ENCODE data around the gene FGF5.
"Not testable (repeated sequence)": the region's sequence is repeated elsewhere in the genome, so short reads cannot be mapped to it uniquely, and the experiment has no call there.

The FGF5 gene

DNA sequence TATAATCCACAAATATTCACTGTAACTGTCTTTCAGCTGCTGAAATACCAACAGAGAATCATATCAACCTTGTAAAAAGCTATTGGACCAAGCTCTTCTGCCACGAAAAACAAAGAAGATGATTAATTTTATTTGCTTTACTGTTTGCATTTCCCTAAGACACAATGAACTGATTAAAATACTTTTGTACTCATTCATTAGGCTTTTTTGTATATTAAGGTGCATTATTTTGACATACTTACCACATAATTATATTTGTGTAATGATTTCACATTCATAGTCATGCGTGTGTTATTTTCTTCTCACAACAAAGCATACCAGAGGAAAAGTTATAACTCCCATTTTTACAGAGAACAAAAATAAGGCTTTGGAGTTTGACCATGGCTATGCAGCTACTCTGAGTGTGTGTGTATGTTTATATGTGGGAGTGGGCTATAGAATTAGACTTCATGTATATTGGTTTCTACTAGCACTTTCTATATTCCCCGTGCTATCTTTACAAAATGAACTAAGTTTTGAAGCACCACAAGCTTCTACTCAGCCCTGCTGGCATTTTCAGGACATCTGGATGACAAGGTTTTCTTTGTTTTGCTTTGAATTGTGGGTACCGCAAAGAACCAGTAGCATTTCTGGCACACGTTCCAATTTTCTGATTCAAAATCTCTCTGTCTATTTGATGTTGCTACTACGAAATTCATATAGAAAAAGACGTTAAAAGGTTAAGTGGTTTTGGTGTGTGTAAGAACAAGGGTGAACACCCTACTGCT, 11.0 kb upstream of the FGF5 start:
- no peak for DNase-seq

DNA sequence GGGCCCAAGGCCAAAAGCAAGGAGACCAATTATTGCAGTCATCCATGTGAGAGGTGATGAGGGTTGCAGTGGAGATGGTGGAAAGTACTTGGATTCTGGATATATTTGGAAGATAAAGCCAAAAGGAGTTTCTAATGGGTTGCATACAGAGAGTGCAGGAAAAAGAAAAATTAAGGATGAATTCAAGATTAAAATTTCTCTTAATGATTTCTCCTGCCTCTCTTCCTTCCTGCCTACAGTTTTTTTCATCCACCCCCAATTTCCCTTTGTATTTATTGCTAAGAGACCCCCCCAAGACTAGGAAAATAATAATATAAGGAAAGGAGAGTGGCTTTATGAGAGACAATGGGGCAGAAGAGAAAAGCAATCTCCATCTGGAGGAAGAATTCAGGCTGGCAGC, 8.6 kb upstream of the FGF5 start:
- no peak for DNase-seq

DNA sequence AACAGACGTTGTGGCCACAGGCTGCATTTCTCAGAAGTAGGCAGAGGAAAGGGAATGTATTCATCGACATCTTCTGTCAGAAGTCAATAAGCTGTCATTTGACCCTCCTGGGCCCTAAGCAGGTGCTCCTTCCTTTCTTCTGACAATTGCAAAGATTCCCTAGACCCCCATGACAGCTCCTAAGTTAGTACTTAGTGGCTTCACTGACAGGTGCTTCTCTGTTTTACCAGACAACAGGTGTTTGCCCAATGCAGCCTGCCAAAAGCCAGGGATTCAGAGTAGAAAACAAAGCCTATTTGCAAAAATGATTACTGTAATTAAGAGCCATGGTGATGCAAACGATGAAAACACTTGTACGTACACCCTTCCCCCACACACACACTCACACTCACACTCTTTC, 7.5 kb upstream of the FGF5 start:
- DNase-seq, result no peak

DNA sequence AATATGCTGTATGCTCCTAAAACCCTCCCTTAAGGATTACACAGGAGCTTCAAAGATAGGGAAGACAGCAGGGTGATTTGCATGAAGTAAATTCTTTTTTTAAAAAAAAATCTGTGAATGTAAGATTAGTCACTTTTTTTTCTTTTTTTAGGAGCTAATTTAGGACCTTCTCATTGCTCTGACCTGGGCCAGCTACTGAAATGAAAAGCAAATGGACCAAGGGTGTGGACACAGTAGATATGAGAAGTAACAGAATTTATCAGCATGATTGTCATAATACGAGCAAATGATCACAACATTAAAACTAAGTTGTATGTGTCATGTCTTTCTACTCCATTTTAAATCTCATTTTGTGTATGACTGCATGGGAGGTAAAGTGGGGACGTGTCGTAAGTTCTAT, 6.6 kb upstream of the FGF5 start:
- no peak for DNase-seq

DNA sequence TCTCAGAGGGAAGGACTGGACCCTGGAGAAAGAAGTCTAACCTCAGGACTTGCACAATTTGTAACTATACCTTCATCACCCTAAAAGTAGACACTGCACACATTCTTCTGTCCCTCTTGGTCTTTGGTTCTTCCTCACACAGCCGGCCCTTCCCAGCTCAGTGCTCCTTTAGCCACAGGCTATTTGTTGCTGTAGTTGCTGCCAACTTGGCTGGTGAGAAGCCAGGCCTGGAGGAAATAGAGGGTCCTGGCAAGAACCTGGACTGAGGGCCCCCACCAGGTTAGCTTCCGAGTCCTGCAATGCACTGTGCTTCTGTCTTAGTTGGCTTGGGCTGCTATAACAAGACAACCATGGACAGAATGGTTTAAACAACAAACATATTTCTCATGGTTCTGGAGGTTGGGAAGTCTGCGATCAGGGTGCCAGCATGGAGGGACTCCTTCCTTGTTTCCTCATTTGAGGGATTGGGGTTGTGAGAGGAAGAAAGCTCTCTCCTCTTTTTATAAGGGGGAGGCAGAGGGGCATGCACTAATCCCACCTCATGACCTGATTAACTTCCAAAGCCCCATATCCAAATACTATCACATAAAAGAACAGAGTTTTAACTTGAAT, 4.4 kb upstream of the FGF5 start:
- no peak for DNase-seq

DNA sequence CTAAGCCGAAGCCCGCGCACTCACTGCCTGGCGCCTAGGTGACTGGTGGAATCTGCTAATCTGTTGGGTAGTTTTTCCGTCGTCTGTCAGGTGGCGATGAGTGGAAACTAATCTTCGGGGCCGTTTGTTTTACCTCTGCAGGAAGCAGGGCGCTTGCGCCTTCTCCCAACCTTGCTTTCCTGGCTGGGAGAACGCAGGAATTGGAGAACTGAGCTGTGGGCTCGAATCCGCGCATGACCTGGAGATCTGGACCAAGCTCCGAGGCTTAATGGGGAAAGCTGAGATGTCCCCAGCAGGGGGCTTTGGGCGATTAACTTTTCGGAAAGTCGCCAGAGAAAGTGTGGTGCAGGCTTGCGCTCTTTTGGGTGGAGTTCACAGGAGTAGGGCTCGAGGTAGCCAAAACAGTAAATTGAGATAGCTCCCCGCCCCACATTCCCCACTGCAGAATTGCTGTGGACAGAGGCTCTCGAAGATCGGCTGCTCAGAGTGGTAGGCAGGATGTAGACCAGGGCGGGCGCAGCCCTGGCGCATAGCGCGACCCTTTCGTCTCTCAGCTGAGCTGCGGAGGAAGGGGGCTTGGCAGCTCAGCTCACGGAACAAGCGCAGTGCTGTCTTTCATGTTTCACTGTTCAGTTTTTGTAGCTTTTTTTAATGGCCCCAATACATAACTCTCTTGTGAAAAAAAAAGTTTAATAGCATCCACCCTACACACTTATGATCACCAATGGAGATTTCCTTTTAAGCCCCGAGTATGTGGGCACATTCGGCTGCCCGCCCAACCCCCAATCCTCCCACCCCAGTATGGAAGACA, 2.7 kb upstream of the FGF5 start:
- DNase-seq, result no peak

DNA sequence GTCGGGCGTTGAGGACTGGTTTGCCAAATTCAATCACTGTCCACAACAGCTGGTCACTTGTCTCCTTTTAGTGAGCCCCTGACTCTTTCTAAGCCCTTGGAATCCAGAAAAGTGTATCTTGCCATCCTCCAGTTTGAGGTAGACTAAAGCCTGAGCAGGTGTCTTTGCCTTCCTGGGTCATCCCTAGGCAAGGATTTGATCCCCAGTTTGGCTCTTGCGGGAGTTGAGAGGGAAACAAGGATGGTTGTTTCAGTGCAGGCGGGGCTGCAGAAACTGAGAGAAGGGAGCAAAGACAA, 2.2 kb upstream of the FGF5 start:
- no peak for DNase-seq

DNA sequence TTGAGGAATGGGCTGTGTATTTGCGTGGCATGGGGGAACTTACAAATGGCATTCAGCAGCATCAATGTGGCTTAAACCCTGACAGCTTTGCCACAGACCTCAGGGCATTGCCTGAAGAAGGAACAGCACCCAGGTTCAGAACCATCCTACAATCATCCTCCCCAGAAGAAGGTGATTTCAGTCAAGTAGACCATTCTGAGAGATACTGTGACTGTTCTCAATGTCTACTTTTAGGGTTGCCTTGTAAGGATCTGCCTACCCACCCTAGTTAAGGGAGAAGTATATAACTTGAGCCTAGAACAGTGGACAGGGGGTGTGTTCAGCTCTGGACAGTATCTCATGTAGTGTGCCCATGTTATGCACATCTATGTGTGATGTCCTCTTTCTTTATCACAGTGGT, 1.6 kb upstream of the FGF5 start:
- DNase-seq, result no peak

DNA sequence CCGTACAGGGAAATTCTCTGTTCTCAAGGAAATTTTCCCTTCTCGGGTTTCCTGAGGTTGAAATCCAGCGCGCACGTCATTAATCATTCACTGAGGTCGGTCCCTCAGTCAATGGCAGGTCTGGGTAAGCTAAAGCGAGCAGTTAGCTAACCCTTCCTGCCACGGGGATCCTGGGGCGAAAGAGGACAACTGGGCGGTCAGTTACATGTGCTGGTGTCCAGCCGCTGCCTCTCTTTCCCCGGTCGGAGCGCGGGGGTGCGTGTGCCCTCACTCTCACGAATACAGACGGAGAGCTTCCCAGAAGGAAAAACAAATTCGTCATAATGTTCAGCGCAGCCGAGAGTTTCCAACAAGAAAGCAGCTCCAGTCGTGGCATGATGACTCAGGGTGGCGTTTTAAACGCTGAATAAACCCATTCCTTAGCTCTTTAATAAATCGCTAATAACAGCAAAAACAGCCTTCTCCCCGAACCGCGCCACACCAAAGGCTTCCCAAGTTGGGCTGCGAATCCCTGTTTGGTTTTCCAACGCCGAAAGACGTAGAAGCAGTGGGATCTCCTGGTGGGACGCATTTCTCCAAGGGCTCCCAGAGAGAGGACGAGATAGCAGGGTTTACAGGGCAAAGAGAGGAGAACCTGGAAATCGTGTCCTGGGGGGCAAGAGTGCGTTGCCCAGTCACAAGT, 752 bp upstream of the FGF5 start:
- DNase-seq, result no peak

DNA sequence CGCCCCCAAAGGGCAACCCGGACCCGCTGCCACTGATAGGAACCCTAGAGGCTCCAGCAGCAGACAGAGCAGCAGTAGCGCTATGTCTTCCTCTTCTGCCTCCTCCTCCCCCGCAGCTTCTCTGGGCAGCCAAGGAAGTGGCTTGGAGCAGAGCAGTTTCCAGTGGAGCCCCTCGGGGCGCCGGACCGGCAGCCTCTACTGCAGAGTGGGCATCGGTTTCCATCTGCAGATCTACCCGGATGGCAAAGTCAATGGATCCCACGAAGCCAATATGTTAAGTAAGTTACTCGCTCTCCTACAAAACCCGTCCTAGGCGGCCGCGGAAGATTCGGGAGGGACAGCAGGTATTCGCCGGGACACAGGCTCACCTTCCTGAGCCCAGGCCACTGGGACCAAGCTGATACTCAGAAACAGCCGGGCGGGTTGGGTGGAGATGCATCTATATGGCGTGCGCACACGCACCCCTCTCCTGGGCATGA, 477 bp downstream of the FGF5 start:
- DNase-seq, result no peak

DNA sequence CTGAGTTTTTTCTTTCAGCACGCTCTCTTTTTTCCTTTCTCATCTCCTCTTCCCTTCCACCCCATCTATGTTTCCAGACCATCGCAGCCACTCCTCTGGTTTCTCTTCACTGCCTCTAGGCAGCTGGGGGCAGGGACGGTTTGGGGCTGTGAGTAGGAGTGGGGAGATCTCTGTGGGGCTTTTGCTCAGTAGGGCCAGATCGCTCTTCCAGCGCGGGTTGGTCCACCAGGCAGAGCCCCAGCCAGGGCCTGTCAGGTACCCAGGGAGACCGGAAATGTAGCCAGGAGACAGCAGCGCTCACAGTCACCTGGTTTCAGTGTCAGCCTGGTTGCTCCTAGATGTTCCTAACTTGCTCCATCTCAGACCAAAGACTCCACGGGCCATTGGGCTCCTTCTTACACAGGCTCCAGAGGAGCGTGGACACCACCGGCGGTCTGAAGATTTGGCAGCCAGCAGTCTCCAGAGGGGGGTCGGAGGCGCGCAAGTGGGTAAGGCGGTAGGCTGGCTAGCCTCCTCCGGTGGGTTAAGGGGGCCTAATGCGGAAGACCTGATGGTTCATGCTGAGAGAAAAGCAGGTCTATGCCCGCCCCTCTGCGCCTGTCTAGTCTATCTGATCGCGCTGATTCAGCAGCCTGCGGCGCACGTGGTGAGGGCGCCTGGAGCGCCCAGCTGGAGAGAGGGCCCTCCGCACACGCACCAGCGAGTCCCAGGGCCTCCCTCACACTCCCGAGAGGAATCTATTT, 1.8 kb downstream of the FGF5 start:
- DNase-seq, result no peak

DNA sequence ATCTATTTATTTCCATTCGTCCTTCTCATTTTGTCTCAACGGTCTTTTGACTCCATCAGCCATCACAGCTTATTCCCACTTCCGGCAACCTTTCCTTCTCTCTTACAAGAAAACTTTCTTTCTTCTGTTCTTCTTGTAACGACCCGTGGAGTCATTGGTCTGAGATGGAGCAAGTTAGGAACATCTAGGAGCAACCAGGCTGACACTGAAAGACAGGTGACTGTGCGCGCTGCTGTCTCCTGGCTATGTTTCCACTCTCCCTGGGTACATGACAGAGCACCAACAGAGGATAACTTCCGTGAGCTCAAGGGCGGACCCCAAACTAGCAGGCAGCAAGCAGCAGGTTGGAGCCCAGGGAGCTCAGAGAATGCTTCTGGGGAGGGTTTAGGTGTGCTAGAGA, 2.5 kb downstream of the FGF5 start:
- no peak for DNase-seq

DNA sequence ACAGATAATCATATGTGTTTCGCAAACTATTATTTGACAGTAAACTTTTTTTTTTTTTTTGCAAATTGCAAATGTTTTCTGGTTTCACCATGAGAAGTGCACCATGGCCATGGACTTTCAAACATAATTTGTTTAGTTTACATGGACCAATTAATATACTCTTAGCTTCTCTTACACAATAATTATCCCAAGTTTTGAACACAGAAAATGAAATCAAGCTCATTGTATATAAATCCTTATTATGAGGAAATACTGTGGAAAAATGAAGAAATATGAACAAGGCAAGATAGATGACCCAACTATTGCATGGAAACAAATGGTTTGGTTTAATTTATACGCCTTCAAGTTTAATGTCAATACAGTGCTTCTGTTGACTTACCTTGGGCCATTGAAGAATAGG, 3.9 kb downstream of the FGF5 start:
- no peak for DNase-seq

DNA sequence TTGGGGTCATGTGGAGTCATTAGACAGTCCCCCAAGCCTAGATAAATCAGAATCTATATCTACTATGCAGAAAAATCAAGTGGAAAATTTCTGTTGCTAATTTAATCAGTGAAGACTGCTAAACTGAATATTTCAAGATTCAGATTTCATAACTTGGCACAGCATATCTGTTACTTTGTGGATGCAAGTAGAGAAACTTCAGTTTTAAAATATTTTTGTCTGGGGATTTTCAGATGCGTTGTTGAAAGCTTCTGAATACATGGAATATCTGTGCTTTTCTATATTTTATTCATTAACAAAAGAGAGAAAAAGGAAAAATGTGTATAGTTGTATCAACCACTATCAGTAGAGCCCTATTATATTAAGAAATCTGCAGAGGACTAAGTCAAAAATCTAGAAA, 4.4 kb downstream of the FGF5 start:
- no peak for DNase-seq

DNA sequence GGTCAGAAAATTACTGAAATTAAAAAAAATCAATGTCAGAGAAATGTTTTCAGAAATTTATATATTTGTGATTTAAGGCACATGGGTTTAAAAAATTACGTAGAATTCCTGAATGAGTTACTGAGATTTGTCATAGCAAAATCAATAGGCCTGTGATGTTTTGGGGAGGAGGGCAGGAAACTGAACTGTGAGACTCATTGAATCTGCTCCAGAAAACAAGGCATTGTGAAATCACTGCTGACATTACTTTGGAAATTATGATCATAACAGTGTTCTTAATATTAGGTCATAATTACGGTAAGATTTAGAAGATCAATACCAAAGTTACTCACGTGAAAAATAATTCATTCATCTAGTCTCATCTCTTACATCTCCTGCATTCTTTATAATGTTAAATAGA, 5.3 kb downstream of the FGF5 start:
- DNase-seq, result no peak

DNA sequence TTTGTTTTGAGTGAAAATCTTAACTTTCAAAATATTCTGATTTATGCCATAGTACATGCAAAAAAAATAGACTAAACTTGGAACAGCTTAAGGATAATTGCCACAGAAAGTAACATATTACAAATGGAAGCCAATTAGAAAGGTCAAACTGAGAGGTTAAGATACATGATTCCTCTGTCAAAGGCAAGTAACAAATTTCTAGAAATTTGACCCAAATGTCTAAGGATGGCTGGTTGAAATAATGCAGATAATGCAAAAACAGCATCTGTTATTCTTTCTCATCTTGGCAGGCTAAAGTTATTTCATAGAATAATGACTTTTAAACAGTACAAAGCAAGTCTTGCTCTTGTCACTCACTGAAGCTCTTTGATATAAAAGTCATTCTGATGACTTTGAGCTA, 10.5 kb downstream of the FGF5 start:
- DNase-seq, result no peak

DNA sequence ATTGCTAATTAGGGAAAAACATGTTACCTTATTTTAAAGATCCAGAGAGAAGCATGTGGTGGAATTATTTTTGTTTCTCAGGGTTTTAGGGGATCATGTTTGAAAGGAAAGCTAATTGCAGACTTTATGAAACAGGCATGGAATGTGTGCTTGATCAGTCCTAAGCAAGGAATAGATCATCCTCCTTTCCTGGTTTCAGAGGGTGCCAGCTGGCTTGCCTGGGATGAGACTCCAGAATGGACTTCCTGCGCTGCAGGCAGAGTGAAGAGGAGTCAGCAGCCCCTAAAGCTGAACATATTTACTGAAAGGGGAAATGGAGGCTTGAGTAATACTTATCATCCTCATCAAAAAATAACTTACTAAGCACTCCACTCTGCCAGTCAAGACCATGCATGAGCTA, 13.3 kb downstream of the FGF5 start:
- no peak for DNase-seq

DNA sequence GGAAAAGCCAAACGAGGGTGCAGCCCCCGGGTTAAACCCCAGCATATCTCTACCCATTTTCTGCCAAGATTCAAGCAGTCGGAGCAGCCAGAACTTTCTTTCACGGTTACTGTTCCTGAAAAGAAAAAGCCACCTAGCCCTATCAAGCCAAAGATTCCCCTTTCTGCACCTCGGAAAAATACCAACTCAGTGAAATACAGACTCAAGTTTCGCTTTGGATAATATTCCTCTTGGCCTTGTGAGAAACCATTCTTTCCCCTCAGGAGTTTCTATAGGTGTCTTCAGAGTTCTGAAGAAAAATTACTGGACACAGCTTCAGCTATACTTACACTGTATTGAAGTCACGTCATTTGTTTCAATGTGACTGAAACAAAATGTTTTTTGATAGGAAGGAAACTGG, 20.0 kb downstream of the FGF5 start:
- no peak for DNase-seq

DNA sequence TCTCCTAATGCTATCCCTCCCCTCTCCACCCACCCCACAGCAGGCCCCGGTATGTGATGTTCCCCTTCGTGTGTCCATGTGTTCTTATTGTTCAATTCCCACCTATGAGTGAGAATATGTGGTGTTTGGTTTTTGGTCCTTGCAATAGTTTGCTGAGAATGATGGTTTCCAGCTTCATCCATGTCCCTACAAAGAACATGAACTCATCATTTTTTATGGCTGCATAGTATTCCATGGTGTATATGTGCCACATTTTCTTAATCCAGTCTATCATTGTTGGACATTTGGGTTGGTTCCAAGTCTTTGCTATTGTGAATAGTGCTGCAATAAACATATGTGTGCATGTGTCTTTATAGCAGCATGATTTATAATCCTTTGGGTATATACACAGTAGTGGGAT, 24.2 kb downstream of the FGF5 start:
- not testable (repeated sequence) for DNase-seq

DNA sequence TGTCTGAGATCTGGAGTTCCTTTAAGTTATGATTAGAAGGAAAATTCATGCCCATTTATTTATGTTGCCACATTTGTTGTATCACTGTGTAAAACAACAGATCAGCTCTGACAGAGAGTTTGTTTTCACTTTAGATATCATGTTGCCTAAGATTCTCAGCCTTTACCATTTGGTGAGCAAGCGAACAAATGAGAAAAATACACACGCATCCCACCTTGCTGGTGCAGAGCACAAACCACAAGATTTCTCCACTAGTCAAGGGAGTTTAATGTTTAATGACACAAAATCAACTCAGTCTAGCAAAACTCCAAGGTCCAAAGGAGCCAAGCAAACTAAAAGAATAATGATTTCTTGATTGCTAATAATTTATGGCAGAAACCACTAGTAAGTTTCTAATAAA, 27.7 kb downstream of the FGF5 start:
- no peak for DNase-seq

DNA sequence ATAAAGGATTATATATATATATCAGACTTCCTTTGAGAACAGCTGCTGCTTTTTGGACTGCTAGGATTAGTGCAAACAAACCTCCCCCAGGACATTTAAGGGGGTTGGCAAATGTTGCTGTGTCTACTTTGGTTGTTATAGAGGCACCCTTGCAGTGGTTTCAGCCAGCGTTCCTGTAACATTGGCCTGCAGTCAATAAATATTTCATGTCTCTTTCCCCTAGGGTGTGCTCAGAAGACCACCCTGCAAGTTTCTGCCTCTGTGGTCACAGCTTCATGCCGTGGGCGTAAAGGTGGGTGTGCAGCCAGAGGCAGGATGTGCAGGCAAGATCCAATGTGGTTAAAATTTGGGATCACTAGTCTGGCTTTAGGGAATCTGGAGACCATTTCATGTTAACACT, 28.9 kb downstream of the FGF5 start:
- DNase-seq, result no peak

DNA sequence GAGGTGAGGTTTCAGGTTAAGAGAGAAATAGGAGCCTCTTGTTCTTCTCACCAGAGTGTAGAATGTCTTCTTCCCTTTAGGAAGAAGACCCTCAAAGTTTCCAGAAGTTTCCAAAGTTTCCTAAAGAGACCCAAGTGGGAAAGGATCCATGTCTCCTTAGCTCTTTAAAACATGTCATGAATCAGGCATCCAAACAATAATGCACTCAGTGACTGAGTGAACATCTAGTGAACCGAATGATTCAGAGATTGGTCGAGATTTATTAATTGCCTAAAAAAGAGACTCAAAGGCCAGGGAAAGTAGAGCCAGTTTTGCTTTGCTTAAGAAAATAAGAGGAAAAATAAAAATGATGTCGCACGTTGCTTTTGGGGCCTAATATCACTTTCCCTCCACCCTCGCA, 29.4 kb downstream of the FGF5 start:
- no peak for DNase-seq

DNA sequence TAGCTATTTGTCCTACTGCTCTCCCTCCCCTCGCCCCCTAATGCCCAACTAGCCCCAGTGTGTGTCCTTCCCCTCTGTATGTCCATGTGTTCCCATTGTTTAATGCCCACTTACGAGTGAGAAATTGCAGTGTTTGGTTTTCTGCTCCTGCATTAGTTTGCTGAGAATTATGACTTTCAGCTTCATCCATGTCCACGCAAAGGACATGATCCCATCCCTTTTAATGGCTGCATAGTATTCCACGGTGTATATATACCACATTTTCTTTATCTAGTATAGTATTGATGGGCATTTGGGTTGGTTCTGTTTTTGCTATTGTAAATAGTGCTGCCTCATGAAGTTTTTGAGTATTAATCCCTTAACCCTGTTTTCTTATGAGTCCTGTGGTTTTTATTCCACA, 35.4 kb downstream of the FGF5 start:
- DNase-seq, result no peak
